NK-92 treated with Interleukin-12 subunit alpha and Interleukin-12 subunit beta, amount 100 ng/mL, for 24 hours (cell line): Measurements from ENCODE around the gene COPG1.
A peak's percentile ranks its signal among the peaks of the same experiment; 100 is the strongest.

Experiments used
- DNase-seq: peaks from one replicate; lab custom pipeline; 2025; lab: John Stamatoyannopoulos, UW

The COPG1 gene

DNA sequence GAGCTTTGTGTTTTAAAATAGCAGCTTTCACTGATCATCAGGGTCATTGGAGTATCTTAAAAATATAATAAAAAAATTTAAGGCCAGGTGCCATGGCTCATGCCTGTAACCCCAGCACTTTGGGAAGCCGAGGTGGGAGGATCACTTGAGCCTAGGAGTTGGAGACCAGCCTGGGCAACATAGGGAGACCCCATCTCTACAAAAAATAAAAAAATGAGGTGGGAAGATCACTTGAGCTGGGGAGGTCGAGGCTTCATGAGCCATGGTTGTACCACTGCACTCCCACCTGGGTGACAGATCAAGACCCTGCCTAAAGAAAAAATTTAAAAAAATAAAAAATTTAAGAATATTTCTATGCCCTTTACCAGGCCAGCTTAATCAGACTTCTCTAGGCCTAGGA lies 30.8 kb downstream of the COPG1 start:
- DNase-seq, result no peak

DNA sequence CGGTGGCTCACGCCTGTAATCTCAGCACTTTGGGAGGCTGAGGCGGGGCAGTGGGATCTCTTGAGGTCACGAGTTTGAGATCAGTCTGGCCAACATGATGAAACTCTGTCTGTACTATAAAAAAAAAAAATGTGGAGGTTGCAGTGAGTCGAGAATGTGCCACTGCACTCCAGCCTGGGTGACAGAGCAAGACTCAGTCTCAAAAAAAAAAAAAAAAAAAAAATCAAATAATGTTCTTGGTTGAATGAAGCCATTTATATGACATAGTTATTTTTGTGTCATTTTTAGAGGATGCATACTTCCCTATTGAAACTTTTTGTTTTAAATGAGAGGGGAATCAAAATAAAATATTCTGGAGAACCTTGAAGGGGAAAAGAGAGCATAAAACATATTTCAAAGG lies 32.3 kb downstream of the COPG1 start:
- no peak for DNase-seq

DNA sequence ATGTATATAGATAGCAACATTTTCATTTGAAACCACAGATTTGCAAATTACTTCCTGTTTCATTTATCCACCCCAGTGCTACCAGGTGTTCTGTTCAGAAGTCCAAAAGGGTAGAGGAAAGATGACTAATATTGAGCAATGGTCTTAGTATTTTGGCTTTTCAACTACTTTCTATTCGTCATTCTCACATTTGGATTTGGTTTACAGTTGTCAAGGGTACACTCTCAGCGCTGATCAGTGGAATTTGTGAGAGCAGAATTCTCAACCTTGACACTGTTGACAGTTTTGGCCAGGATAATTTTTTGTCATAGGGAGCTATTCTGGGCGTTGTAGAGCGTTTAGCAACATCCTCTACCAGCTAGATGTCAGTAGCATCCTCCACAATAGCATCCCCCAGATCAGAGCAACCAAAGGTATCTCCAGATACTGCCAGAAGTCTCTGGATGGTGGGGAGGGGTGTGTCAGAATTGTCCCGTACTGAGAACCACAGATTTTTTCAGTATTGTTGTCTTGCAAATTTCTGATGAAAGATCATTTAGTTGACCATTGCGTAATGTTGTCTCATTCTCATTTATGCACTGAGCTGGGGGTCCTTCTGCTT lies 33.4 kb downstream of the COPG1 start:
- DNase-seq, result peak; percentile 25

DNA sequence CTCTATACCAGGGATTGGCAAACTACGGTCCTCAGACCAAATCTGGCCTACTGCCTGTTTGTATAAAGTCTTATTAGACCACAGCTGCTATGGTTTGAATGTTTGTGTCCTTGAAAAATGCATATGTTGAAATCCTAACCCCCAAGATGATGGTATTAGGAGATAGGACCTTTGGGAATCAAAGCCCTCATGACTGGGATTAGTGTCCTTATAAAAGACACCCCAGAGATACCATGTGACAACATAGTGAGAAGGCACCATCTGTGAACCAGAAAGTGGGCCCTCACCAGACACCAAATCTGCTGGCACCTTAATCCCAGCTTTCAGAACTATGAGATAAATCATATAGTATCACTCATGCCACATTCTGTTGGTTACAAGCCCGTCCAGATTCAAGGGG lies 36.7 kb downstream of the COPG1 start:
- no peak for DNase-seq

DNA sequence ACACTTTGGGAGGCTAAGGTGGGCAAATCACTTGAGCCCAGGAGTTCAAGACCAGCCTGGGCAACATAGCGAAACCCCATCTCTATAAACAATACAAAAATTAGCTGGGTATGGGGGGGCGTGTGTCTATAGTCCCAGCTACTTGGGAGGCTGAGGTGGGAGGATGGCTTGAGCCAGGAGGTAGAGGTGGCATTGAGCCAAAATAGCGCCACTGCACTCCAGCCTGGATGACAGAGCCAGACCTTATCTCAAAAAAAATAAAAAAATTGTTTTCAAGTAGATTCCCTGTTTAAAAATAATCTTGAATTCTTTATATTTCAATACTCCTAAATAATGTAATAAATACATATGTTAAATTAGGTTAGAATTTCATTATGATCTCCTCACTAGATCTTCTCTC lies 39.0 kb downstream of the COPG1 start:
- no peak for DNase-seq

DNA sequence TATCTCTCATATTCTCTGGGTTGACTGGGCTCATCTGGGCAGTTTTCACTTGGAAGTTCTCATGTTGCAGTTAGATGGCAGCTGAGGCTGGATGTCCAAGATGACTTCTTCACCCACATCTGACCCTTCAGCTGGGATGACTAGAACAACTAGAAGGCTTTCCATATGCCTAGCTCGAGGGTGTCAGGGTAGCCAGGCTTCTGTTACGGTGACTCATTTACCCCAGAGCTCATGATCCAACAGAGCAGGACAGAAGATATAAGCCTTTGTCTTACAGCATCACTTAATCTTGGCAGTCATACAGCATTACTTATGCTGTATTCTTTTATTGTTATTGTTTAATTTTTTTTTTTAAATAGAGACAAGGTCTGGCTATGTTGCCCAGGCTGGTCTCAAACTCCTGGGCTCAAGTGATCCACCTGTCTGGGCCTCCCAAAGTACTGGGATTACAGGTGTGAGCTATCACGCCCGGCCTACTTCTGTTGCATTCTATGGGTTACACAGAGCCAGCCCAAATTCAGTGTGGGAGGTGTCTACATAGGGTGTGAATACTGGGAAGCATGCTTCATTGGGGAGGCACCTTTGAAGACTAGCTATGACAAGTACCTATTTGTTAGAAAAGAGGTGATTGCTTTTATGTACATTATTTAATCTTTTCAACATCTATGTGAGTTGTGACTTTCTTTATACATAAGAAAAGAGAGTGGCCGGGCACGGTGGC lies 40.0 kb downstream of the COPG1 start:
- DNase-seq, result no peak

DNA sequence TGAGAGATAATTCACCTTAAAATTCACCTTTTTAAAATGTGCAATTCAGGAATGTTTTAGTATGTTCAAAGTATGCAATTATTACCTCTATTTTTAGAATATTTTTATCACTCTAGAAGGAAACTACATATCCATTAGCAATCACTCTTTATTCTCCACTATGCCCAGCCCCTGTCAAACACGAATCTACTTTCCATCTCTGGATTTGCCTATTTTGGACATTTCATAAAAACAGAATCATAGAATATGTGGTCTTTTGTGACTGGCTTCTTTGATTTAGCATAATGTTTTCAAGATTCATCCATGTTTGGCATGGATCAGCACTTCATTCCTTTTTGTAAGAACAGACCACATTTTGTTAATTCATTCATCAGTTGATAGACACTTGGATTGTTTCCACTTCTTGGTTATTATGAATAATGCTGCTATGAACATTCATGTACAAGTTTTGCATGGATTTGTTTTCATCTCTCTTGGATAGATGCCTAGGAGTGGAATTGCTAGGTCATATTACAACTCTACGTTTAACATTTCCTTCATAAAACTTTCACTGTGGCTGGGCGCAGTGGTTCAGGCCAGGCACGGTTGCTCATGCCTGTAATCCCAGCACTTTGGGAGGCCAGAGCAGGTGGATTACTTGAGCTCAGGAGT lies 42.0 kb downstream of the COPG1 start:
- DNase-seq, result no peak

DNA sequence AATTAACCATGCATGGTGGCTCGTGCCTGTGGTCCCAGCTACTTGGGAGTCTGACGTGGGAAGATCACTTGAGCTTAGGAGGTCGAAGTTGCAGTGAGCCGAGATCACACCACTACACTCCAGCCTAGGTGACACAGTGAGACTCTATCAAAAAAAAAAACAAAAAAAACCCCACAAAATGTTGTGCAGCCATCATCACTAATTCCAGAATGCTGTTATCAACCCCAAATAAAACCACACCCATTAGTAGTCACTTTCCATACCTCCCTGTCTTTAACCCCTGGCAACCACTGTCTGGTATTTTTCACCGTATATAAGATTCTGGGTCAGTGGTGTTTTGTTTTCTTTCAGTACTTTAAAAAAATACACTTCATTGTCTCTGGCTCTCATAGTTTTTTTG lies 45.9 kb downstream of the COPG1 start:
- DNase-seq, result no peak

DNA sequence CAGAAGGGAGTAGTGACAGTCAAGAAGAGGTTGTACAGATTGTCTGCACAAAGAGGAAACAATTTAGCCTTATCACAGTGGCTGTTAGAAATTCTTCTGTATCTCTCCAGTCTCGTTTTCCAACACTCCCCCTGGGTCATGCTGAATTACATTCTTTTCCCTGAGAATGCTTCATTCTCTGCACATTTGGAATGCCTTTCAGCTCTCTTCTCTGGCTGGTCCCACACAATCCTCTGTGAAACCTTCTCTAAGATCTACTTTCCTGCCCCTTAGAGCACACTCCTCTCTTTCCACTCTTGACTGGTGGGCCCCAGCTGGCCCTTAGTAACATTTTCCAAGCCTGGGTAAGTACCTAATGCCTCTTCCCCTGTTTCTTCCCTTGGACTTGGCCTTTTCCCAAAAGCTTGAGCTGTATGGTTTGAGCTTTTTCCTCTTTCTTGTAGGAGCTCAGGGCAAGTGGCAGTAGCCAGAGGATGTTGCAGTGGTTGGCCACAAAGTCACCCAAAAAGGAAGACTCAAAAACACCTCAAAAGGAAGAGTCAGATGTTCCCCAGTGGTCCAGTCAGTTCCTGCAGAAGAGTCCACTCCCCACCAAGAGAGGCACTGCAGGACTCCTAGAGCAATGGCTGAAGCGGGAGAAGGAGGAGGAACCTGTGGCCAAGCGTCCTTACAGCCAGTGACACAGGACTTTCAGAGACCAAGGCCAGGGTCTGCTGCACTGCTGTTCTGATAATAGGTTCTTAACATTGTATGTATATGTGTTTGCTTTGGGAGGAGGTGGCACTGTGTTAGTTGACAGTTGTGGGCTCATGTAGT lies 54.9 kb downstream of the COPG1 start:
- no peak for DNase-seq

DNA sequence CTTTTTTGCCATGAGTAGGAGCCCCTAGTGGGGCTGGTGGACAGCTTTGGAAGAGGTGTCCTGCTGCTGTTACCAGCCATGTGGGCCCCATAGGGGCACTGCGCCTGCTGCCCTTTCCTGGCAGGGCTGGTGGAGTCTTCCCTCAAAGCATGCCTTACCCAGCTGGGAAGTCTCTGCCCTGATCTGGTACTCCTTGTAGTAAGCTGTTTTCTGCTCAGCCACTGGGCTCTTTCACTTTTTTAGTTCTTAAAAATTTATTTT lies 55.5 kb downstream of the COPG1 start:
- no peak for DNase-seq

DNA sequence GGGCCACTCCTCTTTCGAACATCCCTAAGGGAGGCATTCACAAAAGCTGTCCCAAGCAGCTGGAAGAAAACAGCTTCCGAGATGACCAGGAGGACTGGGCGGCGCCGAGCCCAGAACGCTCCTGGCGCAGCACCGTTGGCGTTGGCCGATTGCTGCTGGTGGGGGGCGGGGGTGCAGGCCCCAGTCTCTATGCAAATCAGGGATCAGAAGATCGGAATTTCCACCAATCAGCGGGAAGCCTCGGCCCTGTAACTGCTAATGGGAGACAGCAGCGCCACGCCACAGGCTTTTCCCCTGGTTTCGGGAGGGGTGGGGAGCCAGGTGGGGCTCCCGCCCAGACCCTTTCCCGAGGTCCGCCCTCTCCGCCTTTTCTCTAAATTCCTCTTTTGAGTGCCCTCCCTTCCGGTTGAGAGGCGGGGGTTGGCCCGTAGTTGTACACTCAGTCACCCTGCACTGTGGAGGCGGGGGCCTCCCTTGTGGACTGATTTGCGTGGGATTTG lies 56.2 kb downstream of the COPG1 start:
- DNase-seq, result no peak

DNA sequence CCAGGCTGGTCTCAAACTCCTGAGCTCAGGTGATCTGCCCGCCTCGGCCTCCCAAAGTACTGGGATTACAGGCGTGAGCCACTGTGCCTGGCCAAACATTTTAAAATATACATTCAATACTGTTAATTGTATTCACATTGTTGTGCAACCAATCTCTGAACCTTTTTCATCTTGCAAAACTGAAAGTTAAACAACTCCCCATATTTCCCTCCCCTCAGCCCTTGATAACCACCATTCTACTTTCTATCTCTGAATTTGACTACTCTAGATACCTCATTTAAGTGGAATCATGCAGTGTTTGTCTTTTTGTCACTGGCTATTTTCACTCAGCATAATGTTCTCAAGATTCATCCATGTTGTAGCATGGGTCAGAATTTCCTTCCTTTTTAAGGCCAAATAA lies 59.2 kb downstream of the COPG1 start:
- DNase-seq, result no peak

DNA sequence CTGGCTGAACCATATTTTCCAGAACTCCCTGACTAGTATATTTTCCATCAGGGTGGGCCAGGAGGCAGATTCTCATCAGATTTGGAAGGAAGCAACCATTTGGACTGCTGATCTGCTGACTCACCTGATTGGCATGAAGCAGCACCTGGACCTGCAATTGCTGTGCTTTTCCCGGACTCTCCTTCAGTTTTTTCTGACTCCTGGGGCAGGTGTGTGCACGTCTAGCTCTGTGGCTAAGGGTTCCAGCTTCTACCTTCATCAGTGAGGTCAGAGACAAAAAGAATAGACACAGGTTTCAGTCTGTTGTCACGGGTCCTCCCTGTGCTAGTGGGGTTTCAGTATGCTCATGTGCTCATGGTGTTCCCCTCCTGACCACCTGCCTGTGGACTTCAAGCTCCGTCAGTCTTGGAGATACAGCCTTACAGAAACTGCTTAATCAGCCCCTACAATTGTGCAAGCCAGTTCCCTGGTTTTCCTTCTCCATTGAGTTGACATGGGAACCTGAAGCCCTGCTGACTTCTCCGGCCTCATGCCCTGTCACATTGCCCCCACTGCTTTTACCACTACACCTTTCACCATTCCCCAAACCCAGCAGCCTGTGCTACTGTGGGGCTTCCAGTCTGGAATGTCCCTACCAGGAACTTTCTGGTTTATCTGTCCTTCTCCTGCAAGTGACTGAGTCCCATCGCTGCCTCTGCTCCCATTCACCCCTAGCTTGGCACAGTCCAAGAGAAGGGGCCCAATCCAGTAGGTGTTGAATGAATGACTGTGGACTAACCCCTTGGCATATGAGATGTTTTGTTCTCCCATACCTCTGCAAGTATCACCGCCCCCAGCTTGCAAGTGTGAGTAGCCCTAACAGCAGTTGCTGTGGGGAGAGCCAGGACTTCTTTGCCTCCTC lies 61.0 kb downstream of the COPG1 start:
- DNase-seq, result no peak

DNA sequence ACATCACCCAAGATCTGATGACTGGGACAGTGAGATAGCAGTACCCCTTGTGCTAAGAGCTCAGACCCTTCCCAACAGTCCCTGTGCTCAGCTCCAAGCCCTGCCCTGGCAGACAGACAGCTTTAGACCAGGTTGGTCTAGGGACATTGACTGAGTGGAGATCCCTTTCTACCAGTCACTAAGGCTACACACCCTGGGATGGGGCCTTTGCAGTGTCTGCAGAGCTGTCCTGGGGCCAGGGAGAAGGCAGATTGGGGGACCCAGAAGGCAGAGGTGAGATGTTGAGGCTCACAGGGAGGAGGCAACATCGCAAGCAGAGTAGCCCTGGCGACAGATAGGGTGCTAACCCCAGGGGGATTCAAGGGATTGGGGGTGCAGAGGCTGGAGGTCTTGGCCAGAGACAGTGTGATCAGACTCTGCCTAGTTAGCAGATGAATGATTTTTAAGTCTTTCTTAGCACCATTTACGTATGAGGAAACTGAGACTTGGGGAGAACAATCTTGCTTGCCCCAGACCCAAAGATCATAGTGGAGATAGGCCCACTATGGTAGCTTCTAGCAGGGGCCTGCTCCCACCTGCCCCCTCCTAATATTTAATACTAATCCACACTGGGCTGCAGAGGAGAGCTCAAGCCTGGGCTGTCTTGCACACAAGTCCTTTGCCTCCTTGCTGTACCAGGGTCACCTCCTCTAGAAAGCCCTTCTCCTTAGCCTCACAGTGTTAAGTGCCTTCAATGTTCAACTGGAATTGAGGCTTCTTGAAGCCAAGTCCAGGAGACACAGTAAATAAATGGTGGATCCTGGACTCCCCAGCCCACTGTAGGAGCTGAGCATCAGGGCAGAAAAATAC lies 61.9 kb downstream of the COPG1 start:
- DNase-seq, result no peak

DNA sequence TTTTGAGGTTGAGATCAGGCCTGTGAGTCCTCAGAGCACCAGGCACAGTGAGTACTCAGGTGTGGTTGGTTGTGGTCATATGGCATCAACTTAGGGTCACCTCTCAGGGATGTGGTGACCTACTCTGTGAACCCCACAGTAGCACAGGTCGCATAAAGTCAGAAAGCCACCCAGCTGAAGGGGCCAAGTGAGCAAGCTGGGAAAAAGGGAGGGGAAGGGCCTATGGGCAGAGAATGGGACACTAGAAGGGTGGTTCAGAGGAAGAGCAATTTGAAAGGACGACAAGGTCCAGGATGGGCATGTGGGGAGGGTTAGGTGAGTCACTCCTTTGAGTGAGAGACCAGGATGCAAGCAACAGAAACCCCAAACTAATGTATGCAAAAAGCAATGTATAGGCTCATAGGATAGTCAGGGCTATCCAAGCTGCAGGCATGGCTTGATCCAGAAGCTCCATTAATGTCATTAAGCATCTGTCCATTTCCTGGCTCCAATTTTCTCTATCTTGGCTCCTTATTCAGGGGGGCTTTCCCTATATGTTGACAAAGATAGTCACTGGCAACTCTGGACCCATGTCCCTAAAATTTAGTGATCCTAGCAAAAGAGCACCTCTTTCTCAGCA lies 62.7 kb downstream of the COPG1 start:
- DNase-seq, result no peak

DNA sequence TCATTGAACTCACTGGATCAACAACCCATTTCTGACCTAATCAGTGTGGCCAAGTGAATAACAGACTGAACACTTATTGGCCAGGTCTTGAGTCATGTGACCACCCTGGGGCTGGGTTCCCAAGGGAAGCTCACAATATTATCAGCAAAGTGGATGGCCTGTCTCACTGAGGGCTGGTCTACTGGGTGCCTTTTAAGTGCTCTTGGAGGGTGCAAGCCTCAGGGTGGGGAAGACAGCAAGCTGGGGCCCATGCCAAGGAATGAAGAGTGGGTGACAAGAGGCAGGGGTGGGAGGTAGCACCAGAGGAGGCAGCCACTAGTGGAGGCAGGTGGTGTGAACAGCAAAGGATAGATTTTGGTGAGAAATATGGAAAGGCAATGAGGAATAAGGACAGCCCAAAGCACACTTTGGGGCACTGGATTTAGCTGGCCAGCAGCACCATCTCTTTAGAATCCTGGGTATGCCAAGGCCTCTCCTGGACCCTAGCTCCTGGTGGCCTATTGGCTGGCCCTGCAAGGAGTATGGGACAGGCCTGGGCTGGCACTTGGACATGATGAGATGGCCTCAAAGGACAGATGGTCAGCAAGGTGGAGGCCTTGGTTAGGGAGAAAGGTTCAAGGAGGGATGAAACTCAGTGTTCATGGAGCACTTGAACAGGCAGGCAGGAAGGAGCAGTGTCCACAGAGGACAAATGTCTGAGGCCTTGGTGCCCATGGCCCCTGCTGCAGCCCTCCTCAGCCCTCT lies 63.4 kb downstream of the COPG1 start:
- DNase-seq, result no peak

DNA sequence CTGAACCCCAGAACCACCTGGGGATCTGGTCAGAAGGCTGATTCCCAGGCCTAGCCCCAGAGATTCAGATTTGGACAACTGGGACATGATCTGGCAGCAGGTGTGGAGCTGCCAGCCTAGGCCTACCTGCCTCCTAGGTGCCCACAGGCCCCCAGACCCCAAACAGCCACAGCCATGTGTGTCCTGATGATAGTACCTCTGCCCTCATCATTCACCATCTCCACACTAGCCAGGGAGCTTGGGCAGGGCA lies 63.9 kb downstream of the COPG1 start:
- no peak for DNase-seq

DNA sequence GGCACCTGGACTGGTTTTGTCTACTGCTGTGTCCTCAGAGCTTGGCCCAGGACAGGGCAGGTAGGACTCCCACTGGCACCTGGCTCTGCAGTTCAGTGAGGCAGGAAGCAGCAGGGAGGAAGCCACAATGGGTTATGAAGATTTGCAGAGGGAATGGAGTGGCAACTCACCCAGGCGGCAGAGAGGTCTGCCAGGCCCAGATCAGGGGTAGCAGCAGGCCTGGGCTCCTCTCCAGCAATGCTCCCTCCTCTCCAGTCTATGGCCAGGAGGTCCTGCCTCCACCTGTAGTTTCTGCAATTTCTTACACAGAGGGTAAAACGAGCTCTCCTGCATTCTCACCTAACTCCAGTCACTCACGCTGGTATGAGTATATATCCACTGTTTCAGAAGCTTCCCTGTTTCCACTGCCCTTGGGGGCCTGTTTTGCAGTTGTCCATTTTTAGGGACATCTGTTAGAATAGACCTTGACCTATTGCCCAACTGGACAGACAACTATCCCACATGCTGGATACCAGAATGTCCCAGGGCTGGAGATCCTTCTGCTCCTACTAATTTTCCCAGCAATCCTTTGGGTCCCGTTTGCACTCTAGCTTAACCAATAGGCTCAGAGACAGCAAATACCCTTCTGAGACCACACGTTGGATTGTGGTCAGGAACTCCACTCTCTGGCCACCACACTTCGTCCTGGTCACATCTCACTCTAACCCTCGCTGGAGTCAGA lies 64.4 kb downstream of the COPG1 start:
- no peak for DNase-seq
